GM06990 (cell line): Measurements from ENCODE around the gene ASIC1.

Experiments
- DNase-seq: peaks from one replicate; pipeline ENCODE4 v3.0.0-alpha.2; 2011; ENCODE audit not compliant: insufficient read length; ENCODE audit errors: extremely low read depth
- H3K27me3 ChIP-seq: replicated peaks from 2 replicates; pipeline ENCODE4 v1.6.0; 2011; ENCODE audit warnings: low read length; ENCODE audit not compliant: control insufficient read depth, insufficient read depth
- H3K36me3 ChIP-seq: 2 replicates; pipeline ENCODE4 v1.5.1; 2011; ENCODE audit warnings: low read length; ENCODE audit not compliant: control insufficient read depth, insufficient read depth
- H3K4me3 ChIP-seq: replicated peaks from 2 replicates; pipeline ENCODE4 v1.5.1; 2011; ENCODE audit warnings: low read depth, mild to moderate bottlenecking, control low read depth, low read length
- TF ChIP-seq, protein P1 (sequence below): IDR thresholded peaks from 2 replicates; pipeline ENCODE4 v1.5.1; 2011; ENCODE audit warnings: low read length, control low read depth, mild to moderate bottlenecking, inconsistent platforms; ENCODE audit not compliant: insufficient read depth, poor library complexity, severe bottlenecking

Gene ASIC1

DNA sequence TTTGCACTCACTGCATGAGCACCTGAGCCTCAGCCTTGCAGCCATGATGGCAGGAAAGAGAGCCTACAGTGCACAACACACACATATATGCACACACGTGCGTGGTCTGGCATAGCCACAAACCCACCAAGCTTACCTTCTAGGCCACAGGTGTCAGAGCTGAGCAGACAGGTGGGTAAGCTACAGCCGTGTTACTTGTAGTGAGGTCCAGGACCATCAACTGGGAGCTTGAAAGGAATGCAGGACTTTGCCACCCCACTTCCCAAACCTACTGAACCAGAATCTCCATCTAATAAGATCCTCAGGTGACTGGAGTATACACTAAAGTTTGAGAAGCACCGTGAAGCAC lies 2.7 kb downstream of the ASIC1 start:
- H3K4me3 ChIP-seq, result no peak overlapping the region
- H3K27me3 ChIP-seq, result peaks cover 8% of the 10 kb centered on the region
- DNase-seq, result no peak
- TF ChIP-seq, protein P1, sequence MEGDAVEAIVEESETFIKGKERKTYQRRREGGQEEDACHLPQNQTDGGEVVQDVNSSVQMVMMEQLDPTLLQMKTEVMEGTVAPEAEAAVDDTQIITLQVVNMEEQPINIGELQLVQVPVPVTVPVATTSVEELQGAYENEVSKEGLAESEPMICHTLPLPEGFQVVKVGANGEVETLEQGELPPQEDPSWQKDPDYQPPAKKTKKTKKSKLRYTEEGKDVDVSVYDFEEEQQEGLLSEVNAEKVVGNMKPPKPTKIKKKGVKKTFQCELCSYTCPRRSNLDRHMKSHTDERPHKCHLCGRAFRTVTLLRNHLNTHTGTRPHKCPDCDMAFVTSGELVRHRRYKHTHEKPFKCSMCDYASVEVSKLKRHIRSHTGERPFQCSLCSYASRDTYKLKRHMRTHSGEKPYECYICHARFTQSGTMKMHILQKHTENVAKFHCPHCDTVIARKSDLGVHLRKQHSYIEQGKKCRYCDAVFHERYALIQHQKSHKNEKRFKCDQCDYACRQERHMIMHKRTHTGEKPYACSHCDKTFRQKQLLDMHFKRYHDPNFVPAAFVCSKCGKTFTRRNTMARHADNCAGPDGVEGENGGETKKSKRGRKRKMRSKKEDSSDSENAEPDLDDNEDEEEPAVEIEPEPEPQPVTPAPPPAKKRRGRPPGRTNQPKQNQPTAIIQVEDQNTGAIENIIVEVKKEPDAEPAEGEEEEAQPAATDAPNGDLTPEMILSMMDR, result no peak
- no peaks in the 10 kb centered on the region for H3K36me3 ChIP-seq

GRCh38 chr12:50061171-50061570 lies 3.8 kb downstream of the ASIC1 start:
- no peaks in the 10 kb centered on the region for H3K36me3 ChIP-seq
- no peak for DNase-seq
- peaks cover 8% of the 10 kb centered on the region for H3K27me3 ChIP-seq
- H3K4me3 ChIP-seq, result no peak overlapping the region
- TF ChIP-seq, protein P1, result no peak

GRCh38 chr12:50061946-50062686 lies 4.7 kb downstream of the ASIC1 start:
- TF ChIP-seq, protein P1, result no peak
- no peak for DNase-seq
- H3K36me3 ChIP-seq, result no peaks in the 10 kb centered on the region
- H3K27me3 ChIP-seq, result peaks cover 4% of the 10 kb centered on the region
- no peak overlapping the region for H3K4me3 ChIP-seq

GRCh38 chr12:50062728-50063460 lies 5.5 kb downstream of the ASIC1 start:
- Histone ChIP-seq H3K27me3 (peaks cover 4% of the 10 kb centered on the region), H3K36me3 (no peaks in the 10 kb centered on the region), H3K4me3 (no peak overlapping the region)
- TF ChIP-seq, protein P1, result no peak
- no peak for DNase-seq

DNA sequence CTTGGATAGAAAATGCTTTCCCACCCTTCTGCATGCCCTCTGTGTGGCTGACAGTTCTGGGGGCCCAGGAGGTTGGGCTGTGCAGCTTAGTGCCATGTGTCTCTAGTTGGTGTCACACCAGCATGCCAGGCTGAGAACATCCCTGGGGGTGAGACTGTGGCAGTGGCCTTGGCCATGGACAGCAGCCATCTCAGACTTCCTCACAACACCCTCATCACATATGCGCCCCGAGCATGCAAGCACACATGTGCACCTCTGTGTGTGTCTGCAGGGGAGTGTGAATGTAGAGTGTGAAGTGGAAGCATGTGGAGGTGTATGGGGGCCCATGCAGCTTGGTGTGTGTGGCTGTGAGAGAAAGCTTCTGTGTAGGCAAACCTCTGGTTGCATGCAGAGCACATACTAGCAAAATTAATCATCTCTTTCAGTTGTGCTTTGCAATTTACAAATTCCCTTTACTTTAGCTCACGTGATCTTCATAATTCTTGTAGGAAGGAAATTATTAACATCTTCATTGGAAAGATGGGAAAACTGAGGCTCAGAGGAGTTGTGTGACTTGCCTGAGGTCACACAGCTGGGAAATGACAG lies 8.4 kb downstream of the ASIC1 start:
- Histone ChIP-seq H3K4me3 (no peak overlapping the region), H3K27me3 (peaks cover 2% of the 10 kb centered on the region), H3K36me3 (no peaks in the 10 kb centered on the region)
- DNase-seq, result no peak
- TF ChIP-seq, protein P1, result no peak
